NCI-H748 (cell line): ENCODE measurements around the gene GSTO1.

ENCODE experiments used
- DNase-seq: peaks from one replicate; lab custom pipeline; 2025; ENCODE audit not compliant: unreplicated experiment; lab: John Stamatoyannopoulos, UW

GSTO1 gene

GRCh38 chr10:104274762-104275721 lies 20.4 kb downstream of the GSTO1 start:
- peak; percentile 46 for DNase-seq

- DNase-seq: no peak
Observed at GRCh38 chr10:104276192-104276591, 21.5 kb downstream of the GSTO1 start.

- DNase-seq: peak; percentile 71
Observed at GRCh38 chr10:104277785-104278184, 23.1 kb downstream of the GSTO1 start.

- DNase-seq: no peak
Observed at GRCh38 chr10:104279550-104280259, 25.0 kb downstream of the GSTO1 start.

- peak; percentile 72 for DNase-seq
Observed at GRCh38 chr10:104281694-104282093, 27.0 kb downstream of the GSTO1 start.

GRCh38 chr10:104284846-104285245 lies 30.2 kb downstream of the GSTO1 start:
- no peak for DNase-seq

GRCh38 chr10:104286939-104287338 lies 32.2 kb downstream of the GSTO1 start:
- no peak for DNase-seq

GRCh38 chr10:104288355-104288754 lies 33.7 kb downstream of the GSTO1 start:
- no peak for DNase-seq

- DNase-seq: peak; percentile 85
Observed at GRCh38 chr10:104291439-104291951, 36.8 kb downstream of the GSTO1 start.

GRCh38 chr10:104293011-104293410 lies 38.3 kb downstream of the GSTO1 start:
- no peak for DNase-seq

GRCh38 chr10:104293781-104294321 lies 39.2 kb downstream of the GSTO1 start:
- DNase-seq: no peak

GRCh38 chr10:104296687-104297436 lies 42.2 kb downstream of the GSTO1 start:
- no peak for DNase-seq

- peak; percentile 12 for DNase-seq
Observed at GRCh38 chr10:104297697-104298660, 43.3 kb downstream of the GSTO1 start.

GRCh38 chr10:104299031-104299904 lies 44.6 kb downstream of the GSTO1 start:
- no peak for DNase-seq

- DNase-seq: no peak
Observed at GRCh38 chr10:104300002-104300735, 45.5 kb downstream of the GSTO1 start.

GRCh38 chr10:104300736-104301292 lies 46.1 kb downstream of the GSTO1 start:
- DNase-seq: peak; percentile 91

GRCh38 chr10:104301907-104302690 lies 47.4 kb downstream of the GSTO1 start:
- no peak for DNase-seq
